ENCODE data around the gene PLAU. TPM values are rescaled to one million over a fixed set of nuclear protein-coding genes. Genes with fewer than 3 reads are reported as not detected.

The PLAU gene
- total and polyA plus RNA-seq, 9 of the 15 experiments (the other 6 are each of a cell fraction or from before 2014, with no cell fraction given), result 2.1 to 16.9 (median 3.3) TPM

DNA sequence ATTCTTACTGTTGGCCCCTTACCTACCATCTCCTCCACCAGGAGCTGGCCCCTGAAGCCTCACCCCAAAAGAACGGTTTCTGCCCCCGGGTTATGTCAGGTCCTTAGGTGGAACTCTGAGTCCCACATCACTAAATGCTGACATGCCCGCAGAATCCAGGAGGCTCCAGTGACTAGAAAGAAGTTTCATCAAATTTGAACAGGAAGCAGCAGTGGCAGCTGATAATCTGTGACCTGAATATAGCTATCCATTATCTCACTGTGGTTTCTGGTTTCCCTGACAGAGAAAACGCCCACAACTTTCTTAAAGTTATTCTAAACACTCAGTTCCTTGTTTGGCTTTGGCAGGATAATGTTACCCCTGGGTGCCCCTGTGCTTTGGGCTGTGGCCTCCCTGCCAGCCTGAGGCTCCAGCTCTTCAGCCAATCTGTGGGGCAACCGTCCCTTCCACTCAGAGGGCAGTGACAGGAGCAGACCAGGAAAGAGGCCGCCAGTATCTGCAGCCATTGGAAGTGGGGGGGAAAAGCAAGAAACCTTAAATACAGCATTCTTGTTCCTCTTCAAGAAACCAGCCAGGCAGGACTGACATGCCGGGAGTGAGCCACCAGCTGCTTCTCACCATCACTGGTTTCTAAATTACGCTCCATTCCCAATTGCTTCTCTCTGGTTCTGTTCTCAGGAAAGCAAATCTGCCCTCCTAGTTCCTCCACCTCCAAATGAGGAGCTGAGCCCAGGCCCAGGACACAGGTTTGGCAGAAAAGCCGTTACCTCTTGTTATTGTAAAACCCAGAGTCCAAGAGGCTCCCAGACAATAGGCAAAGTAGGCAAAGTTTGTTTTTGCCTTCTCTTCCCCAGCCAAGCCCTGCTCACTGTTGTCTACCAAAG lies 45.8 kb downstream of the PLAU start (continued):
- TF ChIP-seq, protein P1, sequence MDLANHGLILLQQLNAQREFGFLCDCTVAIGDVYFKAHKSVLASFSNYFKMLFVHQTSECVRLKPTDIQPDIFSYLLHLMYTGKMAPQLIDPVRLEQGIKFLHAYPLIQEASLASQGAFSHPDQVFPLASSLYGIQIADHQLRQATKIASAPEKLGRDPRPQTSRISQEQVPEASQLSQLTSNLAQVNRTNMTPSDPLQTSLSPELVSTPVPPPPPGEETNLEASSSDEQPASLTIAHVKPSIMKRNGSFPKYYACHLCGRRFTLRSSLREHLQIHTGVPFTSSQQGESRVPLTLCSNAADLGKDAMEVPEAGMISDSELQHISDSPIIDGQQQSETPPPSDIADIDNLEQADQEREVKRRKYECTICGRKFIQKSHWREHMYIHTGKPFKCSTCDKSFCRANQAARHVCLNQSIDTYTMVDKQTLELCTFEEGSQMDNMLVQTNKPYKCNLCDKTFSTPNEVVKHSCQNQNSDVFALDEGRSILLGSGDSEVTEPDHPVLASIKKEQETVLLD (IDR thresholded peaks at IDR 0.05), result peak; percentile 45; the same call in 1 of the 2 replicates
- TF ChIP-seq, protein P2, sequence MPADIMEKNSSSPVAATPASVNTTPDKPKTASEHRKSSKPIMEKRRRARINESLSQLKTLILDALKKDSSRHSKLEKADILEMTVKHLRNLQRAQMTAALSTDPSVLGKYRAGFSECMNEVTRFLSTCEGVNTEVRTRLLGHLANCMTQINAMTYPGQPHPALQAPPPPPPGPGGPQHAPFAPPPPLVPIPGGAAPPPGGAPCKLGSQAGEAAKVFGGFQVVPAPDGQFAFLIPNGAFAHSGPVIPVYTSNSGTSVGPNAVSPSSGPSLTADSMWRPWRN (IDR thresholded peaks at IDR 0.05; ENCODE audit: low read depth), result peak; percentile 53; the same call in 1 of the 2 replicates
- TF ChIP-seq ARNT (IDR thresholded peaks at IDR 0.05), result peak in 1 of 2 experiments; percentile 78; a peak in 1 of 4 replicates
- TF ChIP-seq ZNF57 (CRISPR knock-in tag; IDR thresholded peaks at IDR 0.05), result no peak
- no peak for TF ChIP-seq CCAR2 (IDR thresholded peaks at IDR 0.05; ENCODE audit: low read depth, low read length)
- no peak for TF ChIP-seq RHOXF2B (CRISPR knock-in tag; conservative IDR thresholded peaks at IDR 0.05)
- TF ChIP-seq DMBX1 (CRISPR knock-in tag; IDR thresholded peaks at IDR 0.05; ENCODE audit: borderline replicate concordance), result no peak
- no peak for TF ChIP-seq SMAD3 (CRISPR knock-in tag; conservative IDR thresholded peaks at IDR 0.05)
- no peak; the same call in 1 of the 2 replicates for TF ChIP-seq KAT7 (CRISPR knock-in tag; IDR thresholded peaks at IDR 0.05; ENCODE audit: borderline replicate concordance)
- peak; percentile 63 for TF ChIP-seq MYC (IDR thresholded peaks at IDR 0.05; ENCODE audit: low read depth, low read length)
- no peak for TF ChIP-seq MYC (CRISPR knock-in tag; IDR thresholded peaks at IDR 0.05; ENCODE audit: borderline replicate concordance, low read depth)
- TF ChIP-seq TSC22D4 (tag; IDR thresholded peaks at IDR 0.05), result no peak
- TF ChIP-seq, protein P3, sequence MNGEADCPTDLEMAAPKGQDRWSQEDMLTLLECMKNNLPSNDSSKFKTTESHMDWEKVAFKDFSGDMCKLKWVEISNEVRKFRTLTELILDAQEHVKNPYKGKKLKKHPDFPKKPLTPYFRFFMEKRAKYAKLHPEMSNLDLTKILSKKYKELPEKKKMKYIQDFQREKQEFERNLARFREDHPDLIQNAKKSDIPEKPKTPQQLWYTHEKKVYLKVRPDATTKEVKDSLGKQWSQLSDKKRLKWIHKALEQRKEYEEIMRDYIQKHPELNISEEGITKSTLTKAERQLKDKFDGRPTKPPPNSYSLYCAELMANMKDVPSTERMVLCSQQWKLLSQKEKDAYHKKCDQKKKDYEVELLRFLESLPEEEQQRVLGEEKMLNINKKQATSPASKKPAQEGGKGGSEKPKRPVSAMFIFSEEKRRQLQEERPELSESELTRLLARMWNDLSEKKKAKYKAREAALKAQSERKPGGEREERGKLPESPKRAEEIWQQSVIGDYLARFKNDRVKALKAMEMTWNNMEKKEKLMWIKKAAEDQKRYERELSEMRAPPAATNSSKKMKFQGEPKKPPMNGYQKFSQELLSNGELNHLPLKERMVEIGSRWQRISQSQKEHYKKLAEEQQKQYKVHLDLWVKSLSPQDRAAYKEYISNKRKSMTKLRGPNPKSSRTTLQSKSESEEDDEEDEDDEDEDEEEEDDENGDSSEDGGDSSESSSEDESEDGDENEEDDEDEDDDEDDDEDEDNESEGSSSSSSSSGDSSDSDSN (IDR thresholded peaks at IDR 0.05; ENCODE audit: borderline replicate concordance in 1 of 2, low read depth in 2 of 2, low read length in 2 of 2), result no peak
- no peak for TF ChIP-seq ZNF695 (CRISPR knock-in tag; IDR thresholded peaks at IDR 0.05)
- no peak for TF ChIP-seq RBM22 (IDR thresholded peaks at IDR 0.05; ENCODE audit: low read depth, low read length, poor library complexity, severe bottlenecking)
- TF ChIP-seq RAD21 (CRISPR knock-in tag; conservative IDR thresholded peaks at IDR 0.05 in 1 of 2, IDR thresholded peaks at IDR 0.05 in 1 of 2), result peak; percentile 16 to 49; a peak in 3 of 4 replicates
- peak in 1 of 2 experiments; percentile 89; a peak in 2 of 4 replicates for TF ChIP-seq SRF (CRISPR knock-in tag; IDR thresholded peaks at IDR 0.05)
- no peak for TF ChIP-seq FOXK1 (CRISPR knock-in tag; IDR thresholded peaks at IDR 0.05; ENCODE audit: borderline replicate concordance)
- TF ChIP-seq, protein P4, sequence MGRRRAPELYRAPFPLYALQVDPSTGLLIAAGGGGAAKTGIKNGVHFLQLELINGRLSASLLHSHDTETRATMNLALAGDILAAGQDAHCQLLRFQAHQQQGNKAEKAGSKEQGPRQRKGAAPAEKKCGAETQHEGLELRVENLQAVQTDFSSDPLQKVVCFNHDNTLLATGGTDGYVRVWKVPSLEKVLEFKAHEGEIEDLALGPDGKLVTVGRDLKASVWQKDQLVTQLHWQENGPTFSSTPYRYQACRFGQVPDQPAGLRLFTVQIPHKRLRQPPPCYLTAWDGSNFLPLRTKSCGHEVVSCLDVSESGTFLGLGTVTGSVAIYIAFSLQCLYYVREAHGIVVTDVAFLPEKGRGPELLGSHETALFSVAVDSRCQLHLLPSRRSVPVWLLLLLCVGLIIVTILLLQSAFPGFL (CRISPR knock-in tag; IDR thresholded peaks at IDR 0.05), result no peak
- TF ChIP-seq CHD4 (IDR thresholded peaks at IDR 0.05; ENCODE audit: insufficient read depth, insufficient replicate concordance, low read depth, low read length, poor library complexity, severe bottlenecking), result no peak

Data from K562 (cell line).